Measurements from ENCODE around the gene KDR. TPM values are rescaled to one million over a fixed set of nuclear protein-coding genes. Genes with fewer than 3 reads are reported as not detected.

The KDR gene
- total RNA-seq, 4 donors from 2014 or later: 5.4 to 12.4 (median 8.3) TPM

- Histone ChIP-seq H3K36me3 (no peaks in the 10 kb centered on the region), H3K9me3 (no peaks in the 10 kb centered on the region), H3K4me3 (no peak overlapping the region), H3K4me1 (no peaks in the 10 kb centered on the region), H3K27ac (no peak overlapping the region), H3K27me3 (no peaks in the 10 kb centered on the region)
- WGBS: 41% methylated on average over 1 of the region's 1 CpG
- no peak for DNase-seq (ENCODE audit: low spot score in 2 of 2)
- TF ChIP-seq POLR2AphosphoS5 (IDR thresholded peaks at IDR 0.05) (no peak), CTCF (IDR thresholded peaks at IDR 0.05) (no peak), POLR2A (IDR thresholded peaks at IDR 0.05) (no peak), EP300 (IDR thresholded peaks at IDR 0.05) (no peak)
Measured at GRCh38 chr4:55116450-55116849, 8.9 kb downstream of the KDR start.

- WGBS: 79% methylated on average over 1 of the region's 1 CpG
Measured at GRCh38 chr4:55111601-55112000, 13.8 kb downstream of the KDR start.

GRCh38 chr4:55110131-55110530 lies 15.3 kb downstream of the KDR start:
- Histone ChIP-seq H3K4me1 (no peaks in the 10 kb centered on the region), H3K27me3 (no peaks in the 10 kb centered on the region), H3K4me3 (no peak overlapping the region), H3K27ac (no peak overlapping the region), H3K9me3 (no peaks in the 10 kb centered on the region), H3K36me3 (no peaks in the 10 kb centered on the region)
- no peak for DNase-seq (ENCODE audit: low spot score in 2 of 2)
- 64% methylated on average over 8 of the region's 8 CpGs for WGBS
- TF ChIP-seq POLR2AphosphoS5 (IDR thresholded peaks at IDR 0.05) (no peak), POLR2A (IDR thresholded peaks at IDR 0.05) (no peak), CTCF (IDR thresholded peaks at IDR 0.05) (no peak), EP300 (IDR thresholded peaks at IDR 0.05) (no peak)

More at GRCh38 chr4:55111601-55112000, 13.8 kb downstream of the KDR start:
- no peaks in the 10 kb centered on the region for H3K27me3 ChIP-seq
- H3K36me3 ChIP-seq: no peaks in the 10 kb centered on the region
- no peak overlapping the region for H3K4me3 ChIP-seq
- TF ChIP-seq POLR2A (IDR thresholded peaks at IDR 0.05): no peak
- TF ChIP-seq POLR2AphosphoS5 (IDR thresholded peaks at IDR 0.05): no peak
- TF ChIP-seq EP300 (IDR thresholded peaks at IDR 0.05): no peak
- no peak for TF ChIP-seq CTCF (IDR thresholded peaks at IDR 0.05)
- H3K27ac ChIP-seq: no peak overlapping the region
- H3K4me1 ChIP-seq: no peaks in the 10 kb centered on the region
- no peak for DNase-seq (ENCODE audit: low spot score in 2 of 2)
- H3K9me3 ChIP-seq: no peaks in the 10 kb centered on the region

- Histone ChIP-seq H3K4me1 (no peaks in the 10 kb centered on the region), H3K36me3 (no peaks in the 10 kb centered on the region), H3K9me3 (no peaks in the 10 kb centered on the region), H3K27ac (no peak overlapping the region), H3K4me3 (no peak overlapping the region), H3K27me3 (no peaks in the 10 kb centered on the region)
- 77% methylated on average over 3 of the region's 3 CpGs for WGBS
- TF ChIP-seq POLR2AphosphoS5 (IDR thresholded peaks at IDR 0.05) (no peak), POLR2A (IDR thresholded peaks at IDR 0.05) (no peak), CTCF (IDR thresholded peaks at IDR 0.05) (no peak), EP300 (IDR thresholded peaks at IDR 0.05) (no peak)
- no peak for DNase-seq (ENCODE audit: low spot score in 2 of 2)
Measured at GRCh38 chr4:55107054-55107453, 18.3 kb downstream of the KDR start.

- no peaks in the 10 kb centered on the region for H3K27me3 ChIP-seq
- WGBS: 90% methylated on average over 3 of the region's 3 CpGs
- no peaks in the 10 kb centered on the region for H3K9me3 ChIP-seq
- H3K27ac ChIP-seq: no peak overlapping the region
- no peaks in the 10 kb centered on the region for H3K36me3 ChIP-seq
- no peak overlapping the region for H3K4me3 ChIP-seq
- H3K4me1 ChIP-seq: no peaks in the 10 kb centered on the region
- TF ChIP-seq EP300 (IDR thresholded peaks at IDR 0.05) (no peak), POLR2A (IDR thresholded peaks at IDR 0.05) (no peak), CTCF (IDR thresholded peaks at IDR 0.05) (no peak), POLR2AphosphoS5 (IDR thresholded peaks at IDR 0.05) (no peak)
- DNase-seq (ENCODE audit: low spot score in 2 of 2): no peak
Measured at GRCh38 chr4:55103224-55103623, 22.2 kb downstream of the KDR start.

All from suprapubic skin (tissue), 4 donors.